GM19438 (cell line): ENCODE data around the gene IRAK1.

Experiments
- ATAC-seq: cut with Tn5 transposase; IDR thresholded peaks from one replicate; pipeline ENCODE4 v1.9.1; 2021; ENCODE audit warnings: low read depth; ENCODE audit not compliant: unreplicated experiment

Gene IRAK1

DNA sequence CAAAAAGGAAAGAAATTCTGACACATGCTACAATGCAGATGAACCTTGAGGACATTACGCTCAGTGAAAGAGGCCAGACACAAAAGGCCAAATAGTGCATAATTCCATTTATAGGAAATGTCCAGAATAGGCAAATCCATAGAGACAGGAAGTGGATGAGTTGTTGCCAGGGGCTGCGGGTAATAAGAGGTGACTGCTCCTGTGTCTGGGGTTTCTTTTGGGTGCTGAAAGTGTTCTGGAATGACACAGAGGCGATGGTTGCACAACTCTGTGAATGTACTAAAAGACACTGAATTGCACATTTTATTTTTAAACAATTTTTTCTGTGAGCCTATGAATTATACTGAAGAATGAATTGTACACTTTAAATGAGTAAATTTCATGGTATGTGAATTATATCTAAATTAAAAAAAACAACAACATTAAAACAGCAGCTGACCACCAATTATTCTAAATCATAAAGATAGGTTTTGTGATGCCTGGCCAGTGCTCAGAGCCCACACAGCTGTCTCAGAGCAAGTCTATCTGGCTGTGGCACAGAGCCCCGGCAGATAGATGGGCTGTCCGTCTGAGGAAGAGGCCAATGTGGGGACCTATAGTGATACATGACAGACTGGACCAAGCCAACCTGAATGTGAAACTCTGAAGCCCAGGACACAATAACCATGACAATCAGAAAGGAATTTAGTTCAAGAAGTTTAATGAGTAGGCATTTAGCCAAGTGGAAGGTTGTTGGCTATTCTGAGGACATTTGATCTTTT, 23.5 kb upstream of the IRAK1 start:
- no peak for ATAC-seq

DNA sequence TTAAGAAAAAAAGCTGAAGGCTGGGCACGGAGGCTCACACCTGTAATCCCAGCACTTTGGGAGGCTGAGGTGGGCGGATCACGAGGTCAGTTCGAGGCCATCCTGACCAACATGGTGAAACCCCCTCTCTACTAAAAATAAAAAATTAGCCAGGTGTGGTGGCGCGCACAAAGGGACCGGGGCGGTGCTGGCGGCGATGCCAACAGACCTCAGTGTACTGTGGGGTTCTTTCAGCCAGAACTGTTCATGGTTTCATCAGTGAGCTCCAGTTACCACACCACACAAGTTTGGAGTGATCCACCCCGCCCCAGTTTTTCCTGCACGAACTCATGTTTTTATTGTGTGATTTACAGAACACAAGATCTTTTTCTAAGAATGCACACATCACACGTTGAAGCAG, 21.2 kb upstream of the IRAK1 start:
- ATAC-seq = no peak

DNA sequence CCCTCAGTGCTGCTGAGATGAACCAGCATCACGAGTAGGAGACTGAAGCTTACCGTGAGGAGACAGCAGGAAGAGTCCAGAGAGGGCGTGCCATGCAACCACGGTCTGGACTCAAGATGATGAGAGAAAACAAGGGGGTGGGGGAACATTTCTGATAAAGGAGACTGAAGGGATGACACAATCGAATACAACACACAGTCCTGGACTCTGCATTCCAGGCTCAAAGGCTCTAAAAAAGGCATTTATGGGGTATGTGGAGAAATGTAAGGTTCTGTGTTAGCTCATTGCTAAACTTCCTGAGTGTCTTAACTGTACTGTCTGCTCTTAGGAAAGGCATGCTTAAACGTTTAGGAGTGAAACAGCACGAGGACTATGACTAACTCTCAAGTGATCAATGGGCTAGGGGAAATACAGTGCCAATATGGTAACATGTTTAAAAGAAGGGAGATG, 20.6 kb upstream of the IRAK1 start:
- no peak for ATAC-seq

GRCh38 chrX:154039577-154039976, 19.9 kb upstream of the IRAK1 start:
- ATAC-seq = no peak

DNA sequence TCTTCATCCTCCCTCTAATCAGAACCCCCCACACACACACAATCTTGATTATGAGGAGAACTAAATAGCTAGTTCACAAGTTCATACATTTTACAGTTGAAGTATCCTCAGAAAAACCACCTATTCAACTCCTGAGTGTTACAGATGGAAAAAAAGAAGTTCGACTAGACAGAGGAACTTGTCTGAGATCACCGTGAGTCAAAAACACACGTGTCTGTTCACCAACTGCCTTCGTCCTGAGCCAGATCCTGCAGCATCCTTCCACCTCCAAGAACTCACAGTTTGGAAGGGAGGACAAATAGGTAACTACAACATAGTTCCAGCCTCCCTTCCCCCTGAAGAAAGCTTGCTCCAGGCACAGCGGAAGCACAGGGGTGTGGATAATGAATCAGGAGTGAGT, 19.0 kb upstream of the IRAK1 start:
- no peak for ATAC-seq

GRCh38 chrX:154037754-154038153, 18.1 kb upstream of the IRAK1 start:
- no peak for ATAC-seq

- ATAC-seq = no peak
Measured at GRCh38 chrX:154036513-154036912, 16.8 kb upstream of the IRAK1 start.

DNA sequence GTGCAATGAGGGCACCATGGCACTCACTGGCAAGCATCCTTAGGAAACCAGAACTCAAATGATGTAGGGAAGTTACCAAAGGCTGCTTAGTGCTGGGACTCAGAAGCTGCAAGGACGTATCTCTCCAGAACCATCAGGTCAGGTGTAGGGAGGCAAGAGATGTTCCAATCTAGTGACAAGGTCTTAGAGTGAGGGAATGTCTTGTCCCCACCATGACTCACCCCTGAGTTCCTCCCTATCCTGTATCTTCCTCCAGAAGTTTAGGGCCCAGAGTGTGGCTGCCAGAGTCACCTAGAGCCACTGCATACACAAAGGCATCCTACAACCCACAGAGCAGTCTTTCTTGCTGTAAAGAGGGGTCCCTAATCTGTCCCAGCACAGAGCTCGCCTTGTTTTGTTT, 14.1 kb upstream of the IRAK1 start:
- no peak for ATAC-seq

DNA sequence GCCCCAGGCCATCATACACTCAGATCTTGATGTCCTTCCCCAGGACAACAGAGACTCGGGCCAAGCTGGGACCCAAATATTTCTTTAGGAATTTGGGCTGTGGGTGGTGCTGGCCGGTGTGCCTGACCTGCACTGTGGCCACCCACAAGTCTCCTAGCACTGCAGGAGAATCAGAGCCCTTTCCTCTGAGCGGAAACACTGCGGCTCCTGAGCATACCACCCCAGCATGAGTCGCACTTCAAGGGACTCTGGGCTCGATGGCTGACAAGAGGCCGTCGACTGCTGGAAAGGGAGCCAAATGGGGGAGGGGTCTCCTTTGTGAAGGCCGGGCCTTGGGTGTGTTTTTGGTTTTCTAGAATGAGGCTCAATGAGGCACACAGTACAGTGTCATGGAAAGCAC, 13.0 kb upstream of the IRAK1 start:
- ATAC-seq = no peak

DNA sequence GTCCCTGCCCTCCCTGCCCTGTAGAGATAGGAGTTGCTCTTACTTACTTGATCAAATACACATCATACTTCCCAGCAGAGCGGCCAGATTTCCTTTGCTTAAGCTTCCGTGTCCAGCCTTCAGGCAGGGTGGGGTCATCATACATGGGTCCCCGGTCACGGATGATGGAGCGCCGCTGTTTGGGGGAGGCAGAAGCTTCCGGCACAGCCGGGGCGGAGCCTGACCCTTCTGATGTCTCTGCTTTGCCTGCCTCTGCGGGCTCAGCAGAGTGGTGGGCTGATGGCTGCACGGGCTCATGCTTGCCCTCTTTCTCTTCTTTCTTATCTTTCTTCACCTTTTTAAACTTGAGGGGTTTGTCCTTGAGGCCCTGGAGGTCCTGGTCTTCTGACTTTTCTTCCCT, 12.5 kb upstream of the IRAK1 start:
- ATAC-seq = no peak

DNA sequence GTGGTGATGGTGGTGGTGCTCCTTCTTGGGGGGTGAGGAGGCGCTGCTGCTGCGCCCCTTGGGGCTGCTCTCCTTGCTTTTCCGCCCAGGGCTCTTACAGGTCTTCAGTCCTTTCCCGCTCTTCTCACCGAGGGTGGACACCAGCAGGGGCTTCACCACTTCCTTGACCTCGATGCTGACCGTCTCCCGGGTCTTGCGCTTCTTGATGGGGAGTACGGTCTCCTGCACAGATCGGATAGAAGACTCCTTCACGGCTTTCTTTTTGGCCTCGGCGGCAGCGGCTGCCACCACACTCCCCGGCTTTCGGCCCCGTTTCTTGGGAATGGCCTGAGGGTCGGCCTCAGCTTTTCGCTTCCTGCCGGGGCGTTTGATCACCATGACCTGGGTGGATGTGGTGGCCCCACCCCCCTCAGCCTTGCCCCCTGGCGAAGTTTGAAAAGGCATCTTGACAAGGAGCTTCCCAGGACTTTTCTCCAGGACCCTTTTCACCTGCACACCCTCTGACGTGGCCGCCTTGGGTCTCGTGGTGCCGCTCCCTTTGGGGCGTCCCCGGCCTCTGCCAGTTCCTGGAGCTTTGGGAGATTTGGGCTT, 11.1 kb upstream of the IRAK1 start:
- ATAC-seq = no peak

DNA sequence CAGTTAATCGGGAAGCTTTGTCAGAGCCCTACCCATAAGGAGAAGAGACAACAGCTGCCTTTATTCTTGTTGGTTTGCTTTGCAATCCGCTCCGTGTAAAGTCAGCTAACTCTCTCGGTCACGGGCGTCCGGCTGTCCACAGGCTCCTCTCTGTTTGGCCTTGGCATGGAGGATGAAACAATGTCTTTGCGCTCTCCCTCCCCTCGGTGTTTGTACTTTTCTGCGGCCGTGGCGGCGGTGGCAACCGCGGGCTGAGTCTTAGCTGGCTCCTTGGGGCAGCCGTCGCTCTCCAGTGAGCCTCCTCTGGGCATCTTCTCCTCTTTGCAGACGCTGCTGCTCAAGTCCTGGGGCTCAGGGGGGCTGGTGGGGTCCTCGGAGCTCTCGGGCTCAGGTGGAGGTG, 10.6 kb upstream of the IRAK1 start:
- no peak for ATAC-seq

DNA sequence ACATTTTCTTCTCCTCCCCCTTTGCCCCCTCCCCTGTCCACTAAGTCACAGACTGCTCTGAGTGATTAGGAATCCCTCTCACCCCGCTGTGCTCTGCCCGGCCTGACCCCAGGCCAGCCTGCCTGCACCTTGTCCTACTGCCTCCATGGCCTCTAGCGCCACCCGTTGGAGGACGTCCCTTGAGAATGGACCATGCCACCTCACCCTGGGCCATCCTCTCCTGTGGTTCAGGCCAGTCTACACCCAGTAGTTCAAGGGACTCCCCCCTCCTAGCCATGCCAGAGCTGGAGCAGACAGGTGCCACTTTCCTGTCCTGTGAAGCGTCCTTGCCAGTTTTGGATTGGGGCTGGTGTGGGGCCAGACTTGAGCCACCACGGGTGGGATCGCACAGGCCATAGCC, 9.7 kb upstream of the IRAK1 start:
- ATAC-seq = no peak

DNA sequence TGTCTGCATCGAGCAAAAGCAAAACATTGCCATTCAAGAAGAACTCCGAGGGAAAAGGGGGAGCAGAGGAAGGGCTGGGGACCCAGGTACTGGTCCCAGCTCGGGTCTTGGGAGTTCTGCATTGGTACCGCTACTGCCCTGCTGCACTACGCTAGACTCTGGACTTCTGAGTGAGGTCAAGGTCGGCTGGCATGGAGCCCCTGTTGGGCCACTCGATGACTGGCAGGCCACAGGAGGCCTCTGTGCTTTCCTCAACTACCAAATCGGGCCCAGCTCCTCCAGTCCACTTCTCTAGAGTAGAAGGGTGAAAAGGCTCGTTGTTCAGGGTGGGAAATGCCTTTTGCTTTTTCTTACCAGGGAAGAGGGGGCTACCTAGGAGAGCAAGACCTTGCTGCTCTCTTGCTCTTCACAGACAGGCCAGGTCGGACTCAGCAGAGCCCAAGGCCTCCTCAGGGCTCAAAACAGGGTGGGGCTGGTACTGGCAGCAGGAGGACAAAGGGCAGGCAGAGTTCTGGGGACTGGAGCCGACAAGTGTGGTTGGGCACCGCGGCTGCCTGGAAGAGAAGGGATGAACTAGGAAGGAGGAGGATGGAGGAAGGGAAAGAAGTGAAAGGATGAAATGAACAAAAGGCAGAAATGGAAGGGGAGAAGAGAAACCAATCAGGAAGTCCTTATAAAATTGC, 8.9 kb upstream of the IRAK1 start:
- no peak for ATAC-seq

GRCh38 chrX:154027986-154028385, 8.3 kb upstream of the IRAK1 start:
- no peak for ATAC-seq

DNA sequence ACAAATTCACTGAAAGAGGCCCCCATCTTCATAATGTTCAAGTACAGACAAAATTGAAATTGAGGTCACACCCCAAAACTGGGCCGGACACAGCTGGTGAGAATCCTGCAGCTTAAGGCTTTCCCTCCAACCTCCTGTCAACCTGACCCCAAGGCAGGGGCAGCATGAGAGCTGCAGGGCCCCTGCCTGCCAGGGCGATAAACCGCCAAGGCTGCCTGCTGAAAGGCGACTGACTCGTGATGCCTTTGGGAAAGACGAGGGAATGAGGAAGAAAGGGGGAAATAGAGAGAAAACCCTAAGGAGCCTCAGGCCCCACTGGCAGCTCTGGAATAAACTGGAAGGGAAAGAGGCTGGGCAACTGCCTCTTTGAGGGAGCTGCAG, 7.3 kb upstream of the IRAK1 start:
- ATAC-seq = no peak

- ATAC-seq = no peak
Measured at GRCh38 chrX:154026136-154027021, 6.7 kb upstream of the IRAK1 start.

GRCh38 chrX:154025230-154025629, 5.5 kb upstream of the IRAK1 start:
- ATAC-seq = no peak

DNA sequence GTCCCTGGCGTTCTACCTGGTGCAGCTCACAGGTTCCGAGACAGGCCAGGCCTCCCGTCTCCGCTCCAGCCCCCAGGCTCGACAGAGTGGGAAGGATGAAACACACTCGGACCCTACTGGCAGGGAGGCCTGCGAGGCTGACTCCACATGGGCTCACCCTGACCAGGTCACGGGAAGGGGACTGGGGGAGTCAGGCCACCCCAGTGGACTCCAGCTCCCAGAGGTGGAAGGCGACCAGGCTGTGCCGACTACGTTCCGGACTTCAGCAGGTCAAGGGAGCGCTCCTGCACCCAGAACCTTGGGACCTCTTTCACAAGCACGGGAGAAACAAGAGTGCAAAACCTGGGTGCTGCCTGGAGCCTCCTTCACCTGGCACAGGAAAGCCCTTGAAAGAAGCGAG, 4.6 kb upstream of the IRAK1 start:
- no peak for ATAC-seq

DNA sequence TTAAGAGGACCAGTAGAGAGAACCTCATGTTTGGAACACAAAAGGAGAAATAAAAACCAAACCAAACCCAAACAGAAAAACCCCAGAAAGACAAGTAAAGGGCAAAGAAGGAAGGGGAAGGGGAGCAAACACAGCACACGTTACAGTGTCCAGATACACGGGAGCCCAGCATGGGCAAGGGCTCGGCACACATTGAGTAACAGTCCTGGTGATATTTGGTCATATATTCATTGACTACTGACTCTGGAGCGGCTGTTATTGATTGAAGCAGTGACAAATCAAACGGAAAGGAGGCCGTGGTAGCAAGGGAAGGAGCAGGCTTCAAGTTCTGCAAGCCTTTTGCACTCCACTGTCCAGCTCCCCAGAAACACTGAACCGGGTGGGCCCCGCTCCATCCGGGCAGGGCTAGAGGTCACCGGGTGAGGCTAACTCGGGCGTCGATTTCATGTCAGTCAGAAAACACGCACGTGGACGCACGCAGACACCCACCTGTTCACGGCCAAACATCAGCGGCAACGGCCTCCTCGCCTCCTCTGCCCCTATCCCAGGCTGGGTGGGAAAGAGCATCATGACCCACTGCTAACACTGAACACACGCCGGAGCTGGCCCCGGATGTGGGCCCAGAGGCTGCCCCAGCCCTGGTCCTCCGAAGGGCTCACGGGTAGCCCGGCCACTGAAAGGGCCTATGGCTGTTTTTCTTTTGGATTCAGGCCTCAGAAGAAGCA, 3.7 kb upstream of the IRAK1 start:
- no peak for ATAC-seq
